HG02571 (cell line): ENCODE measurements around the gene ING1.
A peak's percentile ranks its signal among the peaks of the same experiment; 100 is the strongest.
"Not testable (repeated sequence)": the region's sequence is repeated elsewhere in the genome, so short reads cannot be mapped to it uniquely, and the experiment has no call there.

Experiments
- ATAC-seq: cut with Tn5 transposase; IDR thresholded peaks from one replicate; pipeline ENCODE4 v1.9.1; 2021; ENCODE audit warnings: mild to moderate bottlenecking, moderate library complexity; ENCODE audit not compliant: unreplicated experiment

The ING1 gene

GRCh38 chr13:110713642-110713952 is at the start of gene ING1:
Gene ING1 (plus strand): TSS chr13:110713700. CDS start chr13:110714150, 450 bp downstream.
- no peak for ATAC-seq

- ATAC-seq: no peak
Observed at GRCh38 chr13:110664041-110664440, 49.5 kb upstream of the ING1 start.

GRCh38 chr13:110664673-110665072 is 48.8 kb upstream of the ING1 start:
- ATAC-seq: no peak

GRCh38 chr13:110665491-110666254 is 47.8 kb upstream of the ING1 start:
- ATAC-seq: no peak

- ATAC-seq: no peak
Observed at GRCh38 chr13:110666255-110666533, 47.3 kb upstream of the ING1 start.

- no peak for ATAC-seq
Observed at GRCh38 chr13:110669036-110669435, 44.5 kb upstream of the ING1 start.

- not testable (repeated sequence) for ATAC-seq
Observed at GRCh38 chr13:110669814-110670213, 43.7 kb upstream of the ING1 start.

GRCh38 chr13:110676595-110677587 is 36.6 kb upstream of the ING1 start:
- ATAC-seq: peak; percentile 55

- ATAC-seq: no peak
Observed at GRCh38 chr13:110677731-110678545, 35.6 kb upstream of the ING1 start.

GRCh38 chr13:110680852-110681251 is 32.6 kb upstream of the ING1 start:
- ATAC-seq: no peak

GRCh38 chr13:110681868-110682550 is 31.5 kb upstream of the ING1 start:
- no peak for ATAC-seq

GRCh38 chr13:110682746-110683145 is 30.8 kb upstream of the ING1 start:
- ATAC-seq: no peak

GRCh38 chr13:110683203-110683883 is 30.2 kb upstream of the ING1 start:
- no peak for ATAC-seq

- ATAC-seq: no peak
Observed at GRCh38 chr13:110683921-110684320, 29.6 kb upstream of the ING1 start.

GRCh38 chr13:110684388-110685056 is 29.0 kb upstream of the ING1 start:
- no peak for ATAC-seq

GRCh38 chr13:110685305-110686020 is 28.0 kb upstream of the ING1 start:
- ATAC-seq: no peak

- no peak for ATAC-seq
Observed at GRCh38 chr13:110687736-110688135, 25.8 kb upstream of the ING1 start.

GRCh38 chr13:110689041-110689440 is 24.5 kb upstream of the ING1 start:
- ATAC-seq: no peak

GRCh38 chr13:110689711-110690110 is 23.8 kb upstream of the ING1 start:
- no peak for ATAC-seq
